ENCODE results near the gene ARHGEF3.

ARHGEF3 gene

GRCh38 chr3:56792193-56792592 lies 9.6 kb downstream of the ARHGEF3 start:
- peak; percentile 83 for DNase-seq

- DNase-seq = no peak
Observed at GRCh38 chr3:56790016-56790821, 11.5 kb downstream of the ARHGEF3 start.

GRCh38 chr3:56789076-56789475 lies 12.7 kb downstream of the ARHGEF3 start:
- no peak for DNase-seq

GRCh38 chr3:56788521-56788920 lies 13.2 kb downstream of the ARHGEF3 start:
- DNase-seq = no peak

- DNase-seq = peak; percentile 52
Observed at GRCh38 chr3:56787784-56788256, 13.9 kb downstream of the ARHGEF3 start.

GRCh38 chr3:56787258-56787775 lies 14.4 kb downstream of the ARHGEF3 start:
- DNase-seq = no peak

GRCh38 chr3:56785499-56785898 lies 16.2 kb downstream of the ARHGEF3 start:
- DNase-seq = no peak

GRCh38 chr3:56784448-56785001 lies 17.2 kb downstream of the ARHGEF3 start:
- DNase-seq = no peak

GRCh38 chr3:56783644-56784447 lies 17.9 kb downstream of the ARHGEF3 start:
- peak; percentile 92 for DNase-seq

GRCh38 chr3:56782906-56783305 lies 18.8 kb downstream of the ARHGEF3 start:
- DNase-seq = no peak

GRCh38 chr3:56782215-56782614 lies 19.5 kb downstream of the ARHGEF3 start:
- no peak for DNase-seq

GRCh38 chr3:56781762-56782161 lies 20.0 kb downstream of the ARHGEF3 start:
- DNase-seq = no peak

GRCh38 chr3:56780936-56781335 lies 20.8 kb downstream of the ARHGEF3 start:
- DNase-seq = no peak

GRCh38 chr3:56778893-56779292 lies 22.9 kb downstream of the ARHGEF3 start:
- no peak for DNase-seq

GRCh38 chr3:56776556-56776950 lies 25.2 kb downstream of the ARHGEF3 start:
- no peak for DNase-seq

GRCh38 chr3:56775838-56776555 lies 25.8 kb downstream of the ARHGEF3 start:
- DNase-seq = peak; percentile 45

- no peak for DNase-seq
Observed at GRCh38 chr3:56775445-56775837, 26.3 kb downstream of the ARHGEF3 start.

- DNase-seq = peak; percentile 40
Observed at GRCh38 chr3:56773986-56774385, 27.8 kb downstream of the ARHGEF3 start.

- DNase-seq = no peak
Observed at GRCh38 chr3:56772952-56773938, 28.5 kb downstream of the ARHGEF3 start.

GRCh38 chr3:56771376-56771775 lies 30.4 kb downstream of the ARHGEF3 start:
- no peak for DNase-seq

GRCh38 chr3:56769116-56769707 lies 32.5 kb downstream of the ARHGEF3 start:
- no peak for DNase-seq
